CD4-positive, alpha-beta T cell treated with Interleukin-4 for 1 hour (primary cell): ENCODE measurements around the gene PTTG1.

Source experiments
- DNase-seq, 2 donors: peaks; one replicate each; pipeline ENCODE4 v3.0.0-alpha.2; 2020 to 2022

Gene PTTG1

DNA sequence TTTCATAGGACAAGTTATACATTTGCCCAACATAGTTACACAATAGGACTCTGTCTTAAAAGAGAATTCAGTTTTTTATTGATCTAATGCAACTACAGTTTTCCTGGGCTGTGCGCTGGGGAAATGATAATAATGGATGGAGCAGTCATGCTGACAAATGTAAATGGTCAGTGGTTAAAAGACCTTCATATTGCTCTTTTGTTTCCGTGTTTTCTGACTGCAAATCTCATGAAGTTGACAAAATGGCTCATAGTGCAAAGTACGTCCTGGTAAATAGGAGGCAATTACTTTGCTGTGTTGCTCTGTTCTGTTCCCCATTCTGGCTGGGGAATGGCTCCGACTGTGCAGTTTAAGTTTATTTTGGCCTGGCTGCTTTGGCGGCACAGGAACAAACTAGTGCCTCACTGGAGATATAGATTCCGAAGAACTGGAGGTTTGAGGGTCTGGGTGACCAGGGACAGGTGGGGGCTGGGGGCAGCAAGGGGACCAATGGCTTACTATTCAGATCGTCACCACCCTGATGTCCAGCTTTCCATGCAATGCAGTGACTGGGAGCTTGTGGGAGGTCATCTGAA is 54.3 kb downstream of the PTTG1 start:
- DNase-seq, result no peak

DNA sequence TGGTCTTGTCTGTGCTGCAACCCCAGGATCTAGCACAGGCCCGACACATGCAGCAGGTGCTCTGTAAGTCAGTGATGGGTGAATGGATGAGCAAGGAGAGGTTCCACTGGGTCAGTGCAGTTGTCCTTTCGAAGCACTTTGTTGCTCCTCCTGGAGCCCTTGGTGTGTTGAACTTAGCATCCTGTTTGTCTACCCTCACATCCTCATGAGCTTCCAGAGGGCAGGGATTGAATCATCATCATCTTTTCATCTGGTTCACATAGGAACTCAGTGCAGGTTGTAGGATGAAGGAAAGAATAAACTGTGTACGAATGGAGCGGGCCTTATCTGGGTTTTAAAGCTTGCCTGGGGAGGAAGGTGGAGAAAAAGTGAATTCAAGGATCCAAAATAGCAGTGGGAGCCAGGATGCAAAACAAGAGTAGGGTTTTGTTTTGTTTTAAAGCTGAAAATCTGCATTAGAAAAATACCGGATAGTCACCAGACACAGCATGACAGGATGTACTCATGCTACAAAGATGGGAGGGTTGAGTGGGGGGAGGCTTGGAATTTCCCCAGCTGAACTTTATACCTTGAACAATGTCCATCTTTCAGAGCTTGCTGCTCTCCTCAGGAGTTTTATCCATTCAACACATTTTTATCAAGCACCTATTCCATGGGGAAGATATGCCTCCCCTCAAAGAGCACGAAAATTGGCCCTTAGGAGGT is 55.8 kb downstream of the PTTG1 start:
- DNase-seq, result peak; percentile 22 to 58

DNA sequence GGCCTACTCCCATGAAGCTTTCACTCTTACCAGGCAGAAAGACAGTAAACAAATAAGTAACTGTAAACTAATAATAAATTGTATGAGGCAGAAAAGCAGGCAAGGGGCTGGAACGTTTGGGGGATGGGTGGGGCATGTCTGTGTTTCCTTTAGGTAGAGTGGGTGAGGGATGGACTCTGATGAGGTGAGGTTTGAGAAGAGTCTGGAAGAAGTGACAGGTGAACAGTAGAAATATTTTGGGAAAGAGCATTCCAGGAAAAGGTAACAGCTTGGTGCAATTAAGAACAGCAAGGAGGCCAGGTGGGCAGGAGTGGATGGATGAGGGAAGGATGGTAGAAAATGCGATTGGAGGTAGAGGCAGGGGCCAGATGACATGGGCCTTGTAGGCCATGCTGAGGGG is 56.5 kb downstream of the PTTG1 start:
- DNase-seq, result no peak
